Measurements from ENCODE around the gene TGM6.

TGM6 gene

GRCh38 chr20:2380601-2381000 is at the start of gene TGM6:
TSS of gene TGM6 (plus strand) at chr20:2380901. CDS start at chr20:2380969, 68 bp downstream.
- no peak for DNase-seq (ENCODE audit: low spot score)

GRCh38 chr20:2331106-2331505 is 49.6 kb upstream of the TGM6 start:
- no peak for DNase-seq (ENCODE audit: low spot score)

GRCh38 chr20:2331901-2332565 is 48.7 kb upstream of the TGM6 start:
- no peak for DNase-seq (ENCODE audit: low spot score)

GRCh38 chr20:2332711-2333110 is 48.0 kb upstream of the TGM6 start:
- DNase-seq (ENCODE audit: low spot score) = no peak

- DNase-seq (ENCODE audit: low spot score) = no peak
Measured at GRCh38 chr20:2333821-2334220, 46.9 kb upstream of the TGM6 start.

DNA sequence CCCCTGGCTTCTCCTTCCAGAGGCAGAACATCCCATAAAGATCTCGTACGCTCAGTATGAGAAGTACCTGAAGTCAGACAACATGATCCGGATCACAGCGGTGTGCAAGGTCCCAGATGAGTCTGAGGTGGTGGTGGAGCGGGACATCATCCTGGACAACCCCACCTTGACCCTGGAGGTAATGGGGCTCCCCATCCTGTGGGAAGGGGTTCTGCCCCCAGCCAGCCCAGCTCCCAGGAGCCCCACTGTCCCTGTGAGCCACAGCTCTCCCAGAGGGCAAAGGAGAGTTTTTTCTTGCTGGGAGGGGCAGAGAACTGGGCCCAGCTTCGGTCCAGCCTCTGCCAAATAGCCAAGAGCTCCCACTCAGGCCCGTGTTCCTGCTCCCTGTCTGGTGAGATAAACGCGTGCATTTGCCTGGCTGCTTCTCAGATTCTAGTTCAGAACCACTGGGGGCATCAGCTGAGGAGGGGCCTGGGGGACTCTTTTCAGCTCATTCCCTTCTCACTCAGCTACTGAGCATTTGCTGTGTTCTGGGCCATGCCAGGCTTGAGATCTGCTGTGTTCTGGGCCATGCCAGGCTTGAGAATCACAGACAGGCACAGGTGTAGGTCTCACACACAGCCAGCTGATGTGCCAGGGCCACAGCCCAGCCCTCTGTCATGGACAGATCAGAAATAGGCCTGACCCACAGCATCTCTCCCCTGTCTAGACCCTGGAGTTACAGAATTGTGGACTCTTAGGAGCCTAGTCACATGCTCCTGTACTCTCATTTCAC is 45.4 kb upstream of the TGM6 start:
- no peak for DNase-seq (ENCODE audit: low spot score)

GRCh38 chr20:2336471-2336870 is 44.2 kb upstream of the TGM6 start:
- no peak for DNase-seq (ENCODE audit: low spot score)

- no peak for DNase-seq (ENCODE audit: low spot score)
Measured at GRCh38 chr20:2337142-2337541, 43.6 kb upstream of the TGM6 start.

DNA sequence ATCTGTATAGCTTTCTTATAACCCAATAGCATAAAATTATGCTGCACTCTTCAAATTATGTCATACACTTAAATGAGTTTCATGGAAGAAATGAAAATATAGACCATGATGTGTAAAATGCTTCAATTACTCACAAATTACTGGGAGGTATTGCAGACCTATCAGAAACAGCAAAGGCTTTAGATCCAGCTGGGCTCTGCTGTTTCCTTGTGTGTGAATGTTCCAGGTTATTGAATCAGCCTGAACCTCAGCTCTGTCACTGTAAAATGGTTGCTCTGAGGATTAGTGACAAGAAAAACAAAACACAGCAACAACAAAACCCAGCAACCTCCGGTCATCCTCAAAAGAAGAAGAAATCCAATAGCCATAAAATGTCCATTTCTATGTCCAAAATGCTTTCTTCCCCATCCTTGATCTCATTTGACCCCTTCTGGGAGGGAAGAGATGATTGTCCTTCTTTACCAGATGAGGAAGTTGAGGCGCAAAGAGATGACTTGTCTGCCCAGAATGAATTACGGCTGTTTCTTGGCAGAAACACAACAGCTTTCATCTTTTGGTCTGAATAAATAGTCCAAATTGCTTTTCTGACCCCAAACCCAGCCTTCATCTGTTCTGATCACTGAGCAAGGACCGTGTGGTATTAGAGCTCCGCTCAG is 42.2 kb upstream of the TGM6 start:
- no peak for DNase-seq (ENCODE audit: low spot score)

- DNase-seq (ENCODE audit: low spot score) = no peak
Measured at GRCh38 chr20:2340136-2340535, 40.6 kb upstream of the TGM6 start.

DNA sequence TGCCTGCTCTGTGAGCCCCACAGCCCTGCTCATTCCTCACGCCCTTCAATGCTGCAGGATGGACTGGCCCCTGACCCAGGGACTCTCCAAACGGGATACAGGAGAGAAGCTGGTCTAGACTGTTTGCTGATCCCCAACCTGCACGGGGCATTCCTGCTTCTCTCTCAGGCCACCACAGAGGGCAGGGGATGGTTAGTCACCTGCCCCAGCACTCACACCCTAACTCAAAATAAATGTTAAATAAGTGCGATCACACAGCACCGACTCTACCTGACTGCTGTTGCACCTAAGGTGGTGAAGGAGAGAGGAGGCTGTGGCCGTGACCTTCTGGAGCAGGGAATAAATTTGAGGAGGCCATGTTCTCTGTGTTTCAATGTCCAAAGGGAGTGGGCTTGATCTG is 39.9 kb upstream of the TGM6 start:
- DNase-seq (ENCODE audit: low spot score) = no peak

GRCh38 chr20:2341336-2341735 is 39.4 kb upstream of the TGM6 start:
- DNase-seq (ENCODE audit: low spot score) = no peak

DNA sequence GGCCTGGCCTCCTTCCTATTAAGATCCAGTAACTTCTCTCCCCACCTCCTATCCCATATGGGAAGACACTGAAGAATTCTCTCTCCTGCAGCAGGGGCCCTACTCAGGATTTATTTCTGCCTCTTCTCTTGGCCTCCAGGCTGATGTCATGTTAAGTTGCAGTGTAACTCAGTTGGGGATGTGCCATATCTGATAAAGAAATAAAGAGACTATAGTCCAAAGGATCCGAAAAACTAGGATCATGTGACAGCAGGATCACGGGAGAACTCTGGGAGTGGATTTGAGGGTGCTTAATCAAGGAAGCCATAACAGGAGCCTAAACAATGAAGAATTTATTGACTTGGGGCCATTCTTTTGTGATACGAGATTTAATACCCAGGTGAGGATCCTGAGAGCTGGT is 38.5 kb upstream of the TGM6 start:
- no peak for DNase-seq (ENCODE audit: low spot score)

- DNase-seq (ENCODE audit: low spot score) = no peak
Measured at GRCh38 chr20:2346188-2346587, 34.5 kb upstream of the TGM6 start.

- no peak for DNase-seq (ENCODE audit: low spot score)
Measured at GRCh38 chr20:2348336-2348735, 32.4 kb upstream of the TGM6 start.

- DNase-seq (ENCODE audit: low spot score) = peak; percentile 80
Measured at GRCh38 chr20:2349801-2350200, 30.9 kb upstream of the TGM6 start.

GRCh38 chr20:2350606-2351005 is 30.1 kb upstream of the TGM6 start:
- DNase-seq (ENCODE audit: low spot score) = no peak

GRCh38 chr20:2353231-2353630 is 27.5 kb upstream of the TGM6 start:
- DNase-seq (ENCODE audit: low spot score) = no peak

GRCh38 chr20:2357114-2357513 is 23.6 kb upstream of the TGM6 start:
- no peak for DNase-seq (ENCODE audit: low spot score)

GRCh38 chr20:2358006-2358405 is 22.7 kb upstream of the TGM6 start:
- DNase-seq (ENCODE audit: low spot score) = no peak

DNA sequence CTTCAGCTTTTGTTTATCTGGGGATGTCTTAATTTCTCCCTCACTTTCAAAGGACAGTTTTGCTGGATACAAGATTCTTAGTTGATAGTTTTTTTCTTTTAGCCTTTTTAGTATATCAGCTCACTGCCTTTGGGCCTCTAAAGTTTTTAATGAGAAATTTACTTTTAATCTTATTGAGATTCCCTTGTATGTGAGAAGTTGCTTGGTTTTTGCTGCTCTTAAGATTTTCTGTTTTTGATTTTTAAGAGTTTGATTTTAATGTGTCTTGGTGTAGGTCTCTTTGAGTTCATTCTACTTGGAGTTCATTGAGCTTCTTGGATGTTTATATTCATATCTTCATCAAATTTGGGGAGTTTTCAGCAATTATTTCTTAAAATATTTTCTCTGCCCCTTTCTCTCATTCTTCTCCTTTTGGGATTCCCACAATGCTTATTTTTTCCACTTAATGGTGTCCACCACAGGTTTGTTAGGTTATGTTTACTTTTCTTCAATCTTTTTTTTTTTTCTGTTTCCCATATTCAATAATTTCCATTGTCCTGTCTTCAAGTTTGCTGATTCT is 19.6 kb upstream of the TGM6 start:
- no peak for DNase-seq (ENCODE audit: low spot score)

GRCh38 chr20:2363187-2363586 is 17.5 kb upstream of the TGM6 start:
- DNase-seq (ENCODE audit: low spot score) = no peak

DNA sequence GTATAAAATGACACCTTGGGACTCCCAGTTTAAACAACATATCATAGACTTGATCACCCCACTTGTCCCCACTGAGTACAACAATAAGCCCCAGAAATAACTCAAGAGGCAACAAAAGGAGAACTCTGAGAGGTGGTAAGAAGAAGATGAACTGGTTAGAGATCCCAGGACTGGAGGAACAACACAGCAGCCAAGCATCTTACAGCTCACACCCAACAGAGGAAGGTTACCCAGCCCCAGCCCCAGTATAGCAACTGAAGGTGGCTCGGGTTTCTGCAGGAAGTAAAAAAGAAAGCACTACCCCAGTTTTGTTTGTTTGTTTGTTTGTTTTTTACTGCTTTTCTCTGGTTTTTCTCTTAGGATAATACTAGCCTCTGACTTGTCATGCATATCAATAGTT is 17.1 kb upstream of the TGM6 start:
- DNase-seq (ENCODE audit: low spot score) = no peak

Data from SW480 (cell line).